ENCODE data around the gene ACAD11. TPM values are rescaled to one million over a fixed set of nuclear protein-coding genes. Genes with fewer than 3 reads are reported as not detected.

Gene ACAD11
- total and polyA plus RNA-seq, 4 donors = 52.2 to 357 (median 65.6) TPM

GRCh38 chr3:132622761-132623160, 36.8 kb downstream of the ACAD11 start:
- TF ChIP-seq HNF4A (conservative IDR thresholded peaks at IDR 0.05) (no peak), NR2F2 (IDR thresholded peaks at IDR 0.05) (no peak), RXRA (IDR thresholded peaks at IDR 0.05) (no peak), HNF4G (IDR thresholded peaks at IDR 0.05) (no peak), RAD21 (IDR thresholded peaks at IDR 0.05) (no peak), TAF1 (conservative IDR thresholded peaks at IDR 0.05) (no peak), ZBTB33 (IDR thresholded peaks at IDR 0.05) (no peak), FOXA1 (IDR thresholded peaks at IDR 0.05) (no peak), EGR1 (IDR thresholded peaks at IDR 0.05; ENCODE audit: low read depth in 2 of 2) (no peak), MAX (IDR thresholded peaks at IDR 0.05) (no peak), YY1 (IDR thresholded peaks at IDR 0.05) (no peak), CTCF (IDR thresholded peaks at IDR 0.05; ENCODE audit: low read depth, low read length, missing input control) (no peak)
- peaks cover 0 to 3% (median 0%) of the 10 kb centered on the region in 4 donors for H3K9me3 ChIP-seq (ENCODE audit: control insufficient read depth in 4 of 4, low read length in 3 of 4)
- no peaks in the 10 kb centered on the region for H3K4me1 ChIP-seq (ENCODE audit: control insufficient read depth in 4 of 4, insufficient read depth in 4 of 4, low read length in 3 of 4)
- H3K36me3 ChIP-seq (ENCODE audit: control insufficient read depth in 4 of 4, insufficient read depth in 3 of 4, low read depth in 1 of 4, low read length in 3 of 4) = peaks cover 6 to 45% (median 31%) of the 10 kb centered on the region in 4 donors
- H3K27ac ChIP-seq (ENCODE audit: low read depth in 1 of 2, low read length in 2 of 2) = no peak overlapping the region
- no peaks in the 10 kb centered on the region for H3K27me3 ChIP-seq (ENCODE audit: control insufficient read depth in 4 of 4, insufficient read depth in 4 of 4, low read length in 3 of 4)
- WGBS = 94% methylated on average over 1 of the region's 1 CpG
- no peak overlapping the region for H3K9ac ChIP-seq (ENCODE audit: low read depth in 1 of 2, low read length in 2 of 2)
- DNase-seq (ENCODE audit: low spot score) = no peak
- H3K4me3 ChIP-seq (ENCODE audit: low read depth in 1 of 3, low read length in 3 of 3) = no peak overlapping the region

GRCh38 chr3:132622148-132622547, 37.5 kb downstream of the ACAD11 start:
- no peak for TF ChIP-seq ATF3 (IDR thresholded peaks at IDR 0.05)
- no peak for TF ChIP-seq YY1 (IDR thresholded peaks at IDR 0.05)
- TF ChIP-seq TAF1 (conservative IDR thresholded peaks at IDR 0.05) = no peak
- TF ChIP-seq RXRA (IDR thresholded peaks at IDR 0.05) = no peak
- no peak for TF ChIP-seq ZBTB33 (IDR thresholded peaks at IDR 0.05)
- TF ChIP-seq SP1 (IDR thresholded peaks at IDR 0.05) = no peak
- no peak for TF ChIP-seq NR2F2 (IDR thresholded peaks at IDR 0.05)
- TF ChIP-seq GABPA (IDR thresholded peaks at IDR 0.05 in 1 of 2, conservative IDR thresholded peaks at IDR 0.05 in 1 of 2) = no peak
- Histone ChIP-seq H3K4me3 (ENCODE audit: low read depth in 1 of 3, low read length in 3 of 3) (no peak overlapping the region), H3K36me3 (ENCODE audit: control insufficient read depth in 4 of 4, insufficient read depth in 3 of 4, low read depth in 1 of 4, low read length in 3 of 4) (peaks cover 6 to 39% (median 26%) of the 10 kb centered on the region in 4 donors), H3K4me1 (ENCODE audit: control insufficient read depth in 4 of 4, insufficient read depth in 4 of 4, low read length in 3 of 4) (no peaks in the 10 kb centered on the region), H3K27me3 (ENCODE audit: control insufficient read depth in 4 of 4, insufficient read depth in 4 of 4, low read length in 3 of 4) (no peaks in the 10 kb centered on the region), H3K9ac (ENCODE audit: low read depth in 1 of 2, low read length in 2 of 2) (no peak overlapping the region), H3K27ac (ENCODE audit: low read depth in 1 of 2, low read length in 2 of 2) (no peak overlapping the region), H3K9me3 (ENCODE audit: control insufficient read depth in 4 of 4, low read length in 3 of 4) (peaks cover 0 to 3% (median 0%) of the 10 kb centered on the region in 4 donors)
- no peak for DNase-seq (ENCODE audit: low spot score)
- 73% methylated on average over 1 of the region's 1 CpG for WGBS

All from liver (tissue), 9 donors.